ENCODE data around the gene DGKQ. TPM values are rescaled to one million over a fixed set of nuclear protein-coding genes. Genes with fewer than 3 reads are reported as not detected.

DGKQ gene
- total RNA-seq (13.7 TPM), polyA plus RNA-seq (ENCODE audit: insufficient read depth, low read depth, low replicate concordance) (3.5 TPM)
- long read RNA-seq, donor 1 = 0 reads
- long read RNA-seq, donor 2 = 0 reads
- long read RNA-seq, donor 3 = 0 reads
- long read RNA-seq, donor 4 = 0 reads
- long read RNA-seq, donor 5 = 0 reads
- long read RNA-seq, donor 6 = 0 reads
- long read RNA-seq, donor 7, full-length matches to known transcripts = 1 of 20 reads
- long read RNA-seq, donor 7, partial matches to known transcripts = 8 of 20 reads
- long read RNA-seq, donor 7, other reads (novel, unspliced or antisense) = 11 of 20 reads
- long read RNA-seq, donor 8 = 0 reads
- long read RNA-seq, donor 9 = 0 reads
- long read RNA-seq, donor 10 = 0 reads

GRCh38 chr4:973431-974397, at the start of gene DGKQ:
Gene DGKQ, minus strand, starts transcription at chr4:973569. Its CDS starts 87 bp downstream, at chr4:973482.
- TF ChIP-seq, protein P1, sequence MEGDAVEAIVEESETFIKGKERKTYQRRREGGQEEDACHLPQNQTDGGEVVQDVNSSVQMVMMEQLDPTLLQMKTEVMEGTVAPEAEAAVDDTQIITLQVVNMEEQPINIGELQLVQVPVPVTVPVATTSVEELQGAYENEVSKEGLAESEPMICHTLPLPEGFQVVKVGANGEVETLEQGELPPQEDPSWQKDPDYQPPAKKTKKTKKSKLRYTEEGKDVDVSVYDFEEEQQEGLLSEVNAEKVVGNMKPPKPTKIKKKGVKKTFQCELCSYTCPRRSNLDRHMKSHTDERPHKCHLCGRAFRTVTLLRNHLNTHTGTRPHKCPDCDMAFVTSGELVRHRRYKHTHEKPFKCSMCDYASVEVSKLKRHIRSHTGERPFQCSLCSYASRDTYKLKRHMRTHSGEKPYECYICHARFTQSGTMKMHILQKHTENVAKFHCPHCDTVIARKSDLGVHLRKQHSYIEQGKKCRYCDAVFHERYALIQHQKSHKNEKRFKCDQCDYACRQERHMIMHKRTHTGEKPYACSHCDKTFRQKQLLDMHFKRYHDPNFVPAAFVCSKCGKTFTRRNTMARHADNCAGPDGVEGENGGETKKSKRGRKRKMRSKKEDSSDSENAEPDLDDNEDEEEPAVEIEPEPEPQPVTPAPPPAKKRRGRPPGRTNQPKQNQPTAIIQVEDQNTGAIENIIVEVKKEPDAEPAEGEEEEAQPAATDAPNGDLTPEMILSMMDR (IDR thresholded peaks at IDR 0.05; ENCODE audit: borderline replicate concordance, extremely low read depth, insufficient read depth) = no peak
- FAIRE-seq (no peak), DNase-seq (peak; percentile 84 to 96 (median 93))
- no peak within 1 kb of the TSS for H3K9ac ChIP-seq (ENCODE audit: low read length in 3 of 3)
- H3K27me3 ChIP-seq (ENCODE audit: control insufficient read depth, insufficient read depth, low read length) = no peaks in the 10 kb centered on the region
- H3K9me3 ChIP-seq (ENCODE audit: control insufficient read depth in 2 of 3, insufficient read depth in 1 of 3, low read length in 3 of 3) = no peaks in the 10 kb centered on the region
- H3K27ac ChIP-seq (ENCODE audit: low read depth in 2 of 2, low read length in 2 of 2) = no peak within 1 kb of the TSS
- H3K36me3 ChIP-seq (ENCODE audit: control insufficient read depth in 2 of 3, insufficient read depth in 3 of 3, low read length in 3 of 3) = no peaks in the 10 kb centered on the region
- intact Hi-C loops (cut with DNase I) = no loop called here
- peak within 1 kb of the TSS in 2 of 3 donors; percentile 45 to 60 for H3K4me3 ChIP-seq (ENCODE audit: low read length in 3 of 3)
- H3K4me1 ChIP-seq (ENCODE audit: control insufficient read depth in 2 of 3, insufficient read depth in 2 of 3, low read depth in 1 of 3, low read length in 3 of 3) = peaks cover 0 to 18% (median 5%) of the 10 kb centered on the region in 3 donors

DNA sequence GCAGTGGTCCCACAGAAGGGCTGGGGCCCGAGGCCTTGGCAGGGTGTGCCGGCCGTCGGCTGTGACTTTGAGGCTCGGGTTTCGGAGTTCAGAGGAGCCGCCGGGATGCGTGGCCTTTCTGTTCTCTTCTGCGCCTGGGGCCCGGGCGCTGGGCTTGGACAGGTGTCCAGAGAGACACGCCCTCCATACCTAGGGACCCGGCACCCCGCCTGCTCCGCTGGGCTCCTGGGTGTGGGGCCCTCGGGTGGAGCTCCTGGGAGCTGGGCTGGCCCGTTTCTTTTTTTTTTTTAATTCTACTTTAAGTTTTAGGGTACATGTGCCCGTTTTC, 49.3 kb upstream of the DGKQ start:
- Histone ChIP-seq H3K4me3 (ENCODE audit: low read length in 3 of 3) (no peak overlapping the region), H3K9ac (ENCODE audit: low read length in 3 of 3) (no peak overlapping the region), H3K9me3 (ENCODE audit: control insufficient read depth in 2 of 3, insufficient read depth in 1 of 3, low read length in 3 of 3) (no peaks in the 10 kb centered on the region), H3K27ac (ENCODE audit: low read depth in 2 of 2, low read length in 2 of 2) (no peak overlapping the region), H3K27me3 (ENCODE audit: control insufficient read depth, insufficient read depth, low read length) (no peaks in the 10 kb centered on the region), H3K36me3 (ENCODE audit: control insufficient read depth in 2 of 3, insufficient read depth in 3 of 3, low read length in 3 of 3) (peaks cover 9 to 10% (median 9%) of the 10 kb centered on the region in 3 donors), H3K4me1 (ENCODE audit: control insufficient read depth in 2 of 3, insufficient read depth in 2 of 3, low read depth in 1 of 3, low read length in 3 of 3) (peaks cover 0 to 4% (median 0%) of the 10 kb centered on the region in 3 donors)
- intact Hi-C loops (cut with DNase I) = no loop called here
- TF ChIP-seq, protein P1 (IDR thresholded peaks at IDR 0.05; ENCODE audit: borderline replicate concordance, extremely low read depth, insufficient read depth) = no peak
- FAIRE-seq (no peak), DNase-seq (no peak)

GRCh38 chr4:1022051-1022738, 48.8 kb upstream of the DGKQ start:
- no peak for FAIRE-seq
- H3K9ac ChIP-seq (ENCODE audit: low read length in 3 of 3) = no peak overlapping the region

More at GRCh38 chr4:1022051-1022738, 48.8 kb upstream of the DGKQ start:
- no peaks in the 10 kb centered on the region for H3K27me3 ChIP-seq (ENCODE audit: control insufficient read depth, insufficient read depth, low read length)
- no peaks in the 10 kb centered on the region for H3K9me3 ChIP-seq (ENCODE audit: control insufficient read depth in 2 of 3, insufficient read depth in 1 of 3, low read length in 3 of 3)
- peaks cover 0 to 4% (median 0%) of the 10 kb centered on the region in 3 donors for H3K4me1 ChIP-seq (ENCODE audit: control insufficient read depth in 2 of 3, insufficient read depth in 2 of 3, low read depth in 1 of 3, low read length in 3 of 3)
- H3K27ac ChIP-seq (ENCODE audit: low read depth in 2 of 2, low read length in 2 of 2) = no peak overlapping the region
- no peak for DNase-seq
- intact Hi-C loops (cut with DNase I) = no loop called here
- H3K36me3 ChIP-seq (ENCODE audit: control insufficient read depth in 2 of 3, insufficient read depth in 3 of 3, low read length in 3 of 3) = peaks cover 9 to 10% (median 9%) of the 10 kb centered on the region in 3 donors
- no peak overlapping the region for H3K4me3 ChIP-seq (ENCODE audit: low read length in 3 of 3)
- TF ChIP-seq, protein P1 (IDR thresholded peaks at IDR 0.05; ENCODE audit: borderline replicate concordance, extremely low read depth, insufficient read depth) = no peak

All from kidney (tissue), 22 donors.